Retinal pigment epithelial cell (primary cell): ENCODE measurements around the gene GJC2.

Experiments
- DNase-seq: peaks from one replicate; pipeline ENCODE4 v3.0.0-alpha.2; 2010; ENCODE audit warnings: low read depth
- H3K4me3 ChIP-seq: 2 replicates; pipeline ENCODE4 v1.5.1; 2011; ENCODE audit warnings: mild to moderate bottlenecking, low read length, control low read depth, moderate library complexity
- CTCF ChIP-seq: conservative IDR thresholded peaks from 2 replicates; pipeline ENCODE4 v1.5.1; 2011; ENCODE audit warnings: low read depth, low read length, control low read depth, inconsistent platforms

GJC2 gene

DNA sequence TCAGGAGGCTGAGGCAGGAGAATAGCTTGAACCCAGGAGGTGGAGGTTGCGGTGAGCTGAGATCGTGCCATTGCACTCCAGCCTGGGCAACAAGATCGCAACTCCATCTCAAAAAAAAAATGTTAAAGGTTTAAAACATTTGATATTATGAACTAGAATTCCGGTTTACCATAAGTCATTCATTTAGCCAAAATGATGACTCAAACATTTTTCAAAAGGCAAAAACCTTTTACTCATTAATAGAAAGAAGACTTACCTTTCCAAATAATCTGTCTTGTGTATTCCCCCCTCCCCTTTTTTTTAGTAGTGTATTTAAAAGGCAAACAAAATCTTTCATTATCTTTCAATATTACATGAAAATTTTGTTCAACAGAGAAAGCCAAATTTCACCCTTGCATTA lies 32.4 kb upstream of the GJC2 start:
- no peak for DNase-seq
- no peak overlapping the region for H3K4me3 ChIP-seq
- TF ChIP-seq CTCF: no peak

DNA sequence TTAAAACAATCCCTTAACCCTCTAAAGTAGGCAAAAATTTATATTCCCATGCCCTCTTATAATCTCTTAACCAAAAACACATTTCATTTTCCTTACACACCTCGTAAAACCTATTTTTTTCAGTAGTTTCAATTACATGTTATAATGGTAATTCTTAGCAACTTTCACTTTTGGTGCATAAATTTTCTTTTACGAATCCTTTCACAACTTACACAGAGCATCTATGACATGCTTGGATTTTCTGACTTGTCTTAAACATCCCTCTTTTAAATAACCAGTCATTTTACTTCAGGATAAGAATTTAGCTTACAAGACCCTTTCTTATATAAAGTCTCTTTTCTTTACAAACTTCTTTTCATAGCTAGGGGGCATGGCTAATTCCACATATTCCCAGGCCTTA lies 31.7 kb upstream of the GJC2 start:
- TF ChIP-seq CTCF: no peak
- no peak for DNase-seq
- no peak overlapping the region for H3K4me3 ChIP-seq

GRCh38 chr1:228120351-228120750 lies 29.4 kb upstream of the GJC2 start:
- TF ChIP-seq CTCF: no peak
- DNase-seq: no peak
- no peak overlapping the region for H3K4me3 ChIP-seq

DNA sequence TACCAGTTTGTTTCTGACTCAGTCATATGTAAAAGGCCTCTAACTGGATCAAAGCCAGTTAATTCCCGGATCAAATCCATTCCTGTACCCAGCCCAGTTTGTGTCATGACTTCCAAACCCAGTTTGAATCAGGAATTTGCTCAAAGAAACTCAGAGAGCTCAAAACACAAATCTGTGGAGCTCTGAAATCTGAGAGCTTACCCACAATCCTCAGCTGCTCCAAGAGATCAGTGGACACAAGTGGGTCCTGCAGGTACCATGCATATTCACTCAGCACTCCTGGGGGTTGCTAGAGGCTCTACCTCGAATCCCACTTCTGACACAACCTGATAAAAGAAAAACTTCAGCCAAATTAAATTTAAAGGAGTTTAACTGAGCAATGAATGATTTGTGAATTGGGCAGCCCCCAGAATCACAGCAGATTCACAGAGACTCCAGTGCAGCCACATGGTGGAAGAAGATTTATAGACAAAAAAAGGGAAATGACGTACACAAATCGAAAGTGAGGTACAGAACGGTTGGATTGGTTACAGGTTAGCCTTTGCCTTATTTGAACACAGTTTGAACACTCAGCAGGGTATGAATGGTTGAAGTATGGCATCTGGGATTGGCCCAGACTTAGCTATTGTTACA lies 28.8 kb upstream of the GJC2 start:
- DNase-seq: no peak

GRCh38 chr1:228122921-228123441 lies 26.7 kb upstream of the GJC2 start:
- H3K4me3 ChIP-seq: no peak overlapping the region
- DNase-seq: no peak
- no peak for TF ChIP-seq CTCF

More for the DNA sequence above, 28.8 kb upstream of the GJC2 start:
- no peak overlapping the region for H3K4me3 ChIP-seq
- no peak for TF ChIP-seq CTCF

- H3K4me3 ChIP-seq: no peak overlapping the region
Observed at GRCh38 chr1:228123505-228123904, 26.2 kb upstream of the GJC2 start.

More at GRCh38 chr1:228123505-228123904, 26.2 kb upstream of the GJC2 start:
- TF ChIP-seq CTCF: no peak
- no peak for DNase-seq
